NCI-H2196 treated with DMSO at 0.1 percent for 48 hours (cell line): ENCODE results near the gene MYO18B.

Experiments used
- DNase-seq: peaks from one replicate; lab custom pipeline; 2025; ENCODE audit not compliant: unreplicated experiment; lab: John Stamatoyannopoulos, UW

Gene MYO18B

GRCh38 chr22:26033071-26033470 is 291.1 kb downstream of the MYO18B start:
- DNase-seq = no peak

- DNase-seq = no peak
Measured at GRCh38 chr22:26033586-26033985, 291.6 kb downstream of the MYO18B start.

DNA sequence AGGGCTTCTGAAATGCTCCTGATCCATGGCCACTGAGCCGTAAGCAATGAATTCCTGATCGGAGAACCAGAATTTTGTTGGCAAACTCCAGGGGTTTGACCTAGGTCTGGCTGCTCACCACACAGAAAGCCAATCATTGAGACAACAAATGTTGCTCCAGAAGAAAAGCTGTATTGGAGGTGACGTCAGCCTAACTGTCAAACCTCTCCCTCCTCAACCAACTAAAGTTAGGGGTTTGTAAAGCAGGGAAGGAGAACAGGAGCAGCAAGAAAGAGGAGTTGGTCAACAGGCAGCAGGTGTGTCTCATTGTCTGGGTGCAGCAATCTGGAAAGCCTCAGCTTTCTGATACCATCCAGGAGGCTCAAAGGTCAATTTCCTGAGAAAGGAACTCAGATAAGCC is 293.5 kb downstream of the MYO18B start:
- no peak for DNase-seq

DNA sequence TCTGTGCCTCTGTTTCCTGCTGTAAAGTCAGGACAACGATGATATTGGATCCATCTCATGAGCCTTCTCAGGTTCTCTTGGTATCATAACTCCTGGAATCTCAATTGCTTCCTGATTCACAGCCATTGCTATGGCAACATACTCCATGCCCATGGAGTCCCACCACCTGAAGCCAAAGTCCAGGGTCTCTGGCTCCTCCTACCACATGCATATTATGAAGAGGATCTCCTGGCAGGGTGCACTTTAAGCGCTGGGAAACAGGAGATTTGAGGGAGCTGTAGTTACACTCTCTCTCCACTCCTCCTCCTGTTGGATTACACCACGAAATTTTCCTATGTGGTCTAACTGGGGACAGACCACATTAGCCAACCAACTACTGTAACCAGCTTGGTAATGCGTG is 296.4 kb downstream of the MYO18B start:
- DNase-seq = no peak

DNA sequence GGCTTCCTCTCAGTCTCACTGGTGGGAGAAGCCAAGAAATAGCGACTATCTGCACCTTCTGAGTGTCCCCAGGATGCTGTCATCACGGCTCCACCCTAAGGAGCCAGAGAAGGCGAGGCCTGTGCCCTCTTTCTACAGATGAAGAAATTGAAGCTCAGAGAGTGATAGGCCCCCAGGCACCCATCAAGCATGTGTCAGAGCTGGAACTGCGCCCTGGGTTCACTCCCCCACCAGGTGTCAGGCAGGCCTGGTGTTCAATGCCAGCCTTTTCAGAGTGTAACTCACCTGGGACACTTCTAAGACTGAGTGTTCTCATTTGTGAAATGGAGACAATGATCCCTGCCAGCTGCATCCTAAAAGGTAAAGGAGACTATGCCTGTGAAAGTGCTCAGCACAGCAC is 299.9 kb downstream of the MYO18B start:
- DNase-seq = no peak

- DNase-seq = no peak
Measured at GRCh38 chr22:26043031-26043430, 301.0 kb downstream of the MYO18B start.

DNA sequence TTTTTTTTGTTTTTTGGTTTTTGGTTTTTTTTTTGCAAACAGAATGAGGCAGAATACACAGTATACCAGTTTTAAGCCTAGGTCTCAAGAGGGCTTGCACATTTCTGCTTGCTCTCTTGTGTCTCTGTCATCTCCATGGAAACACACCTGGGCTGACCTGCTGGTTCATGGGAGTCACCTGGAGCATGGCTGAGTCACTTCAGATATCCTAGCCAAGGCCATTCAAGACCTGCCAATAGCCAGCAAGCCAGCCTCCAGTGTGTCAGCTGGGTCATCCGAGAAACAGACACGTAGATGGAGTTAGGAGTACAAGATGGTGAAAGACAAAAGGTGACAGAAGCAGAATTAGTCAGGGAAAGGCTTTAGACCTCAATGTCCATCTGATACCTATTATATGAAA is 303.1 kb downstream of the MYO18B start:
- peak; percentile 52 for DNase-seq

GRCh38 chr22:26045860-26046259 is 303.9 kb downstream of the MYO18B start:
- no peak for DNase-seq

- DNase-seq = no peak
Measured at GRCh38 chr22:26047516-26047915, 305.5 kb downstream of the MYO18B start.

- no peak for DNase-seq
Measured at GRCh38 chr22:26047920-26048319, 305.9 kb downstream of the MYO18B start.

DNA sequence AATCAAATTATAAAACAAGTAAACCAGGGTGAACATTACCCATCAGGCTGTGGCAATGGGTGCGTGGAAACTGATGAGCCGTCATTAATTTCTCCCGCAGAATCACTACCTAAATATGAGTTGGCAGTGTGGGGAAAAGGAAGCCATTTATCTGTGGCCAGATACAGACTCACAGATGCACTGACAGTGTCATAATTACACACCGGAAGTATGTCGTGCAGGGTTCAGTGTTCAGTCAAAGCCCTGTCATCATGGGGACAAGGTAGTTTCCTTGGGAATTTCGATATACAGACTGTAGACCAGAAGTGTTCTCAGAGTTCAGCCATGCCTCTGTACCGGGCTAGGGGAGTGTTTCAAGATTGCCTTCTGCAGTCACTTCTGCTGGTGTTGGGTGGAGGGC is 308.1 kb downstream of the MYO18B start:
- no peak for DNase-seq

GRCh38 chr22:26053737-26054316 is 311.8 kb downstream of the MYO18B start:
- DNase-seq = no peak

GRCh38 chr22:26054841-26055605 is 313.0 kb downstream of the MYO18B start:
- DNase-seq = no peak

- DNase-seq = no peak
Measured at GRCh38 chr22:26055693-26056092, 313.7 kb downstream of the MYO18B start.

DNA sequence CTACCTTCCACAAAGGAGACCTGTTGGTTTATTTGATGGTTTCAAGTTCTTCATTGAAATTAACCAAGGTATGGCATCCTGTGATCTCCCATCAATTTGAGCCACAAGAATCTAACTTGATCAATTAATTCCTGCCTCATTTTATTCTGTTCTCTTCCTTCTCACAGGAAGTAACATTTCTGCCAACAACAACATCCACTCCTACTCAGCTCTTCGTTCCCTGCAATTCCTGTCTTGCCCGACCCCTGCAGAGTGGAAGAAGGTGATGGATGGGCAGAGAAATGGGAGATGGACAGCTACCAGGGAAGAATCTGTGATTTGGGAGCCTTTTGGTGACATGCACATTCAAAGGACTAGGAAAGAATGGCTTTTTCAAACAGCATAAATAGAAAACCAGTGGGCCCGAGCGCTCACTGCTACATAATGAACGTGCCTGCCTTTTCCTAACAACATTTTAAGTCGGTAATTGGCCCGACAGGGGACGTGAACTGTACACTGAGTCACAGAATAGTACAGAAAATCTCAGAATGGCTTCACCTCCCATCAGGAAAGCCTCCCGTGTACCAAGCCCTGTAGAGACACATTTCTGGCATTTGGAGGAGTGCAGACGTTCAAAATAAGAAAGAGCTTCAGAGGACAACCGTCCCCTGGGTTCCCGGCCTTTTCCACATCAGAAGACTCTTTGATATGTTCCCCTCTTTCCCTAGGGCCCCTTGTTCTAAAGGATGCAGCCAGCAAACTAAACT is 314.6 kb downstream of the MYO18B start:
- DNase-seq = no peak

- no peak for DNase-seq
Measured at GRCh38 chr22:26057731-26058130, 315.7 kb downstream of the MYO18B start.

DNA sequence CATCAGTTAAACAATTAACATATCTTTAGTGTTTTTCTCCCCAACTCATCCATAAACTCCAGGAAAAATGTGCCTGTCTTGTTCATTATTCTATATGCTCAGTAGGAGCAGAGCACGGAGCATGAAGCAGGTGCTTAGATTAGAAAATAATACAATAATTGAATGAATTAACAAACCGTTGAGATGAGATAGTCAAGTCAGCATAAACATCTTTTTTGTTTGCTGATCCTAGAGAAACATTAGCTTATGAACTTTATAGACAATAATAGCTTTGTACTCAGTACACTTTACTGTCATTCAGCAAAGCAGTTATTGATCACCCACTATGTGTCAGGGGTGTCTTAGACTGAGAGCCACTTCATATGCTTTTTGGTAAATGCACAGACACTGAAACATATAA is 322.1 kb downstream of the MYO18B start:
- DNase-seq = no peak

DNA sequence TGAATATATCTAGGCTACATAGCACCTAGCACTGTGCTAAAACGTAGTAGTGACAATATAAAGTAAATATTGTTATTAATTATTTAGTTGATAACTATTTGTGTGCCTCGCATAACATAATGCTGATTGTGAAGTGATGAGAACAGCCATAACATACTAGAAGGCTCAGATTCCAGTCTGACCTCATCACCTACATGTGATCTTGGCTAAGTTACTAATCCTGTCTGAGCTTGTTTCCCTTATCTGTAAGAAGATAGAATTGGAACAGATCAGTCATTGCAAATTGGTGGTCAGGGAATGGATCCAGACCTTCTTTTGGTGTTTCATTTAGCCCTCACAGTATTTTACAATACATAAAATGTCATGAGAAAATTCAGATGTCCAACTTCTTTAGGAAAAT is 323.9 kb downstream of the MYO18B start:
- peak; percentile 45 for DNase-seq

DNA sequence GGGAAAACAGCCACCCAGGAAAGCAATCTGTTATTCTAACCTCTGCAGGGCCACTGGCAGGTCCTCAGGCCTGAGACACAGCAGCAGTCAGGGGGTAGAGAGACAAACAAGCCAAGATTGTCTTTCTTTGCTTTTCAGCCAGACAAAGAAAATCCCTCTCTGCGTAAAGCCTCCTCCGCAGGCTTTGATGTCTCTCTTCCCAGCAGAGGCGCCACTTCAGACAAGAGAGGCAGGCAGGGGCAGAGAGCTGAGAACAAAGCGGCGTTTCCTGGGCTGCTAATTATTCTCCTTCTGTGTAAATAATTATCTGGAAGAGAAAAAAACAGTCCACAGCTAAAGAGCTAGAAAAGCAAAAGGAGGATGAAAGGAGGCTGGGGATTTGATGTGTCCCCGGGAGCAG is 324.5 kb downstream of the MYO18B start:
- peak; percentile 52 for DNase-seq

DNA sequence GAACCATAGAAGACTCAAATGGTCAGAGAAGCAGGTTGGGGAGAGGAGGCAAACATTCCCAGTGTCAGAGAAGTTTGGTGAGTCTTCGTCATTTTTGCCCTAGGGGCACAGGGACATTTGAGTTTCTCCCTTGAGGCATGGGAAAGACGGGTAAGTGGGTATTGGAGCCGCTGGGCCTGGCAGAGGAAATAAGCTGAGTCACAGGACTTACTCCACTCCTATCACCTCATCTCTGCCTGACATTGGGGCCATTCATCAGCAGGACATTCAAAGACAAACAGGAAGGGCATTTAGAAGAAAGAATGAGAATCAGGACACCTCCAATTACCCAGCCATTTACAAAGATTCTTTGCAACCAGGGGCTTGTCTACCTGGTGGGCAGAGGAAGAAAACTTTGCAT is 326.6 kb downstream of the MYO18B start:
- no peak for DNase-seq

GRCh38 chr22:26072621-26073020 is 330.6 kb downstream of the MYO18B start:
- DNase-seq = no peak

DNA sequence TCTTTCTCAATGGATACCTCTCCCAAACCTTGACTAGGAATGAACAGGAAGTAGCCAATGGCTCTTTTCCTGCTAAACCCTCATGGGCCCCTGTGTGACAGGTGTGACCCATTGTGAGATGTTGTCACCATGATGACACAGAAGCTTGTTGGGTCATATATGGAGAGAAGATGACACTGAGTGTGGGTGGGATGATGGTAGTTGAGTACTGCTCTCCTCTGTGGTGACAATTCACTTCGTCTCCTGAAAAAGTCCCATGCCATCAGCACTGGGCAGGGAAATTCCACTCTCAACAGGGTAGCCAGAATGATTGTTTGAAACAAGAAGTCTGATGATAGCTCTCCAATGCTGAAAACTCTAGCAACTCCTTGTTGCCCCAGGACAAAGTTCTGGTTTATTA is 333.3 kb downstream of the MYO18B start:
- DNase-seq = no peak
